Stimulated activated CD8-positive, alpha-beta memory T cell treated with anti-CD3 and anti-CD28 coated beads, Interleukin-4, amount 100 ng/mL, for 24 hours (primary cell): ENCODE data around the gene MYOT.

ENCODE experiments used
- DNase-seq: peaks from one replicate; pipeline ENCODE4 v3.0.0-alpha.2; 2020; ENCODE audit warnings: low read depth

The MYOT gene

DNA sequence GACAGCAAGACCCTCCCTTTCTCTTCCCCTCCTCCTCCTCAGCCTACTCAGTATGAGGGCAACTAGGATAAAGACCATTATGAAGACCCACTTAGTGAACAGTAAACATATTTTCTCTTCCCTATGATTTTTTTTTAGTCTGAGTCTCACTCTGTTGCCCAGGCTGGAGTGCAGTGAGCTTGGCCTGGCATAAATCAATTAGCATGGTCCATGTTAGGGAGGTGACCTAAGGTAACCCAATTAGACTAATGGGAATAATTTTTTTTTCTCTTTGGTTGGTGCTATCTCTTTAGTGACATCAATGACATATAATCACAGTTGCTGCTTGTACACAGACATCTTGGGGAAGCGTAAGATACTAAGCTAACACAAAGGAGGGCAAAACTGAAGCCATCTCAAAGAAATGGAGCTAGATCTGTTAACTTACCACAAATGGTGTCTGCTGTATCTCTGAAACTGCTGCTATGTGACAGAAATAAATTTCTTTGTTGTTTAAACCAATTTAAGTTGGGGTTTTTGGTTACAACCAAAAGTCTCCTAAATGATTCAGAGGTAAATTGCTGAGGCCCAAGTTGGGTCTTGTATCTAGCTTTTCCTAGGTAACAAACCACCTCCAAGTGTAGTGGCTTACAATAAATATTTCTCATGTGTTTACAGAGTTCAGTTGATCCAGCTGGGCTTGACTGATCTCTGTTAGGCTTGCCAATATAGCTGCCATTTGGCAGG, 34.9 kb downstream of the MYOT start:
- DNase-seq = no peak

DNA sequence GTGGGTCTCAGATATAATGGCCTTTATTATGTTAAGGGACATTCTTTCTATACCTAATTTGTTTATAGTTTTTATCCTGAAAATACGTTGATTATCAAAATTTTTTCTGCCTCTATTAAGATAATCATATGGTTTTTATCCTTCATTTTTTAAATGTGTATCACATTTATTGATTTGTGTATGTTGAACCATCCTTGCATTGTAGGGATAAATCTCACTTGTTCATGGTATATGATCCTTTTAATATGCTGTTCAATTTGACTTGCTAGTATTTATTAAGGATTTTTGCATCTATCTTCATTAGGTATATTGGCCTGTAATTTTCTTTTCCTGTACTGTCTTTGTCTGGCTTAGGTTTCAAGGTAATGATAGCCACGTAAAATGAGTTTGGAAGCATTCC, 47.1 kb downstream of the MYOT start:
- DNase-seq = no peak

DNA sequence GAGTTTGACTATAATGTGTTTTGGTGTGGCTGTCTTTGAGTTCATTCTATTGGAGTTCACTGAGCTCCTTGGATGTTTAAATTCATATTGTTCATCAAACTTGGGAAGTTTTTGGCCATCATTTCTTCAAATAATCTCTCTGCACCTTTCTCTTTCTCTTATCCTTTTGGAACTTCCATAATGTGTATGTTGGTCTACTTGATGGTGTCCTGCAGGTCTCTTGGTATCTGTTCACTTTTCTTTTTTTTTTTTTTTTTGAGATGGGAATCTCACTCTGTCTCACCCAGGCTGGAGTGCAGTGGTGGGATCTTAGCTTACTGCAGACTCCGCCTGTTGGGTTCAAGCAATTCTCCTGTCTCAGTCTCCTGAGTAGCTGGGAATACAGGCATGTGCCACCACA, 49.3 kb downstream of the MYOT start:
- no peak for DNase-seq

DNA sequence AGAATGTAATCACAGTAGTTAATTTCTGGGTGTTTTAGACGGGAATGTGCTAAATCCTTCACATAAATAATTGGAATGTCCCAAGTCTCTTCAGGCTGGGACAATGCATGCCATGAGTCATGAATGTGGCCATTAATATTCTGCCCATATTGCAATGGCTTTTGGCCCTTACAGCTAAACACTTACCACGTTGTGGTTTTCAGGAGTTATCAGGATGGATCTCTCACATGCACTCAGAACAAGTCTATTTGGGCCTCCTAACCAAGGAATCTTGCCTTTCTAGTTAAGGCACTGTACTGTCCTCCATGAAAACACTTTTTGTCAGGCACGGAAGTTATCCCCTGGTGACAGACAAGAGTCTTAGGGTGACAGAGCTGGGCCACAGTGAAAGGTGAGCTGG, 54.3 kb downstream of the MYOT start:
- DNase-seq = no peak

DNA sequence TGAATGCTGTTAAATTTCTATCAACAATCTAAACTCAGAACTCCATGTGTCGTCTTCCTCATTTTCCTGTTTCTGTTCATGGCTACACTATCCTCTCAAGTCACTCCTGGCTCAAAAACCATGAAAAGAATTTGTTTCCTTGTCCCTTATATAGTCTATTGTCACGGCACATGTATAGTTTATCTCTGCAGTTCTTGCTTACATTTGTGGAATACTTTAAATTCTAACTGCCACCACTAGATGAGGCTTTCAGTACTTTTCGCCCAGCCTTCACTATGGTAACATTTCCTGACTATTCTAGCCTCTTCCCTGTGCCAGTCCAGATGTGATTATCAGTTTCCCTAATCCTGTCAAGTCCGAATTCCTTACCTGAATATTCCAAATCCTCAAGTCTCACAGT, 56.2 kb downstream of the MYOT start:
- DNase-seq = no peak

DNA sequence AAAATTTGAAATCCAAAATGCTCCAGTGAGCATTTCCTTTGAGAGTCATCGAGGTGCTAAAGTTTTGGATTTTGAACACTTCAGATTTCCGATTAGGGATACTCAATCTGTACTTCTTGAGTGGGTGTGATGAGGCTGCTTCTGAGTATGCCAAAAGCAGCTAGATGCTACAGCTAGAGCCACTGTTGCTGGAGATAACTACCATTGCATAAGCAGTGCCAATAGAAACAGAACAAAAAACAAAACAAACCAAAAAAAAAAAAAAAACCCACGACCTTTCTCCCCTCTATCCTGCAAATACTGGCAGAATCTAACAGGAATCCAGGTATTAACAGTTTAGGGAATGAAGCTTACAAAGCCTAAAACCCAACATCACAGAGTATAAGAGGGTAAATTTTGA, 65.1 kb downstream of the MYOT start:
- no peak for DNase-seq

DNA sequence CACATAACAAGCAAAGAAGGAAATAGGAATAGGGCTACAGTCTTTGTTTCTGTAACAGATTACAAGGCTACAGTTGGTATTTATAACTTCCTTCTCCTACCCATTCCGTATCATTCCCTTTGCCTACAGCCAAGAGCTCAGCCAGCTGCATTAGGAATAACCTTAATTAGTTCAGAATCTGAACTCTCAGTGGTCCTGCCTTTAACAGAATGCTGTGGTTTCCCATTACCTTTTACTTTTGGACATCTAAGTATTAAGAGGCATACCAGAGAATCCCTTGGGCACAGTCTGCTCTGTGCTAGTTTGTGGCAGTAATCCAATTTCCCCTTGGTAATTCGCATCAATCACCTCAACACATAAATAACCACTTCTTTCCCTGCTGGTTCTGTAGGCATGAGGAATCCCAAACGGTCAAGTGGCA, 65.8 kb downstream of the MYOT start:
- DNase-seq = no peak

DNA sequence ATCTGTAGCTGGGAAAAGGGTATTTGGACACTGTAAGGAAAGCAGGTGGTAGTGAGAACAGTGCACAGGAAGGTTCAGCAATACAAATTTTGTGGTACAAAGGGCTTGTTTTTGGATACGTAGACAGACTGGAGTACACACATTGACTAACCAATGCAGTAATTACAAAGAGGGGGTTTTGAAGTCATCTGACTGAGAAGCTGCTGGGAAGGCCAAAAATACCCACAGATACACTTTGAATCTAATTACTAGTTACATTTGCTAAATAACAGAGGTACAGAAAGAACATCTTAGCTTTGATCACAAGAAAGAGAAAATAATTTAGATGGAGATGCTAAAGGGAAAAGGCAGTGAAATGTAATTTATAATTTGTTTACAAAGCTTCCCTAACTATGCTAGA, 67.5 kb downstream of the MYOT start:
- no peak for DNase-seq

DNA sequence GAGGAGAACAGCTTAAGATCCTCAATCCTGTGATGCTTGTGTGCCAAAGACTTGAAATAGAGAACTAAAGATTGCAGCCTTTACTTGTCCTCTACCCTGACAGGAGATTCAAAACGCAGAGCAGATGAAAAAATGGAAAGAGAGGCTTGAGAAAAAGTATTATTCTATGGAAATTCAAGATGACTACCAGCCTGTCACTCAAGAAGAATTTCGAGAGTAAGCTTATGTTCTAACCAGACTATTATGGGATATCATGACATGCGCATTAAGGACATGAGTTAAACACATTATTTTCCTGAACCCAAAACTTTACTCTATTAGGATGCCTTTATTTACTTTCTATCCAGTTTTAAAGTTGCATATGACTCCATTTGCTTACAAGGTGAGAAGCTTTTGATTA, 68.0 kb downstream of the MYOT start:
- no peak for DNase-seq
